Upper lobe of left lung (tissue), 6 donors: Measurements from ENCODE around the gene TEF. TPM values are rescaled to one million over a fixed set of nuclear protein-coding genes. Genes with fewer than 3 reads are reported as not detected.

Source experiments
- ATAC-seq, 2 donors: fragments of 200-7000 bp; cut with Tn5 transposase; one replicate each; pipeline ENCODE4 v1.9.1; 2022; ENCODE audit warnings: mild to moderate bottlenecking in 2 of 2, moderate library complexity in 2 of 2; ENCODE audit not compliant: low FRiP score in 2 of 2
- DNase-seq, 2 donors: peaks; one replicate each; pipeline ENCODE4 v3.0.0-alpha.2; 2019 to 2020
- H3K27ac ChIP-seq, 4 donors: fragments of 200-600 bp; sonication (generic); one replicate each; pipeline ENCODE4 v1.5.1; 2016 to 2019
- H3K27me3 ChIP-seq, 4 donors: fragments of 200-600 bp; sonication (generic); one replicate each; pipeline ENCODE4 v1.5.1; 2017 to 2019
- H3K36me3 ChIP-seq, 4 donors: fragments of 200-600 bp; sonication (generic); one replicate each; pipeline ENCODE4 v1.5.1; 2016 to 2019
- H3K4me1 ChIP-seq, 4 donors: fragments of 200-600 bp; sonication (generic); one replicate each; pipeline ENCODE4 v1.5.1; 2018 to 2019
- H3K4me3 ChIP-seq, 4 donors: fragments of 200-600 bp; sonication (generic); one replicate each; pipeline ENCODE4 v1.5.1; 2017 to 2019; ENCODE audit warnings: mild to moderate bottlenecking in 2 of 4, moderate library complexity in 1 of 4
- H3K9me3 ChIP-seq, 4 donors: fragments of 200-600 bp; sonication (generic); one replicate each; pipeline ENCODE4 v1.5.1; 2018 to 2019
- EP300 ChIP-seq, 4 donors: sonication (generic); formaldehyde crosslinking; IDR thresholded peaks; one replicate each; pipeline ENCODE4 v1.5.1; 2017; ENCODE audit warnings: antibody characterized with exemption in 4 of 4, control low read depth in 2 of 4
- POLR2A ChIP-seq, 4 donors: fragments of 450-650 bp; IDR thresholded peaks; one replicate each; pipeline ENCODE4 v1.5.1; 2016 to 2017; ENCODE audit warnings: antibody characterized with exemption in 4 of 4, mild to moderate bottlenecking in 2 of 4
- POLR2AphosphoS5 ChIP-seq, 2 donors: sonication (generic); formaldehyde crosslinking; IDR thresholded peaks; one replicate each; pipeline ENCODE4 v1.5.1; 2017; ENCODE audit warnings: antibody characterized with exemption in 2 of 2
- WGBS, 2 donors: methylation state at CpG; one replicate each; pipeline ENCODE4 v1.1.5; 2017 to 2018; 5-methylcytosine and 5-hydroxymethylcytosine counted together
- small RNA-seq, 4 donors: library from RNA; depleted of rRNA; stranded (forward); fragments of <200 nt; gene quantifications; one replicate each; pipeline ENCODE3, GENCODE V24; 2016
- total RNA-seq, 6 donors: library from RNA; depleted of rRNA in 4 of 6; stranded (reverse); fragments of >200 nt in 4 of 6; gene quantifications; one replicate each; pipeline versions ENCODE4 v1.1.0 to v1.2.1, GENCODE V29; 2016 to 2021
- TF ChIP-seq, protein P1 (sequence below), 6 experiments: fragments of 450-650 bp in 4 of 6; fragments of 200-600 bp in 2 of 6; sonication (generic) in 2 of 6; IDR thresholded peaks; one replicate each; pipeline ENCODE4 v1.5.1; 2016 to 2019; ENCODE audit warnings: antibody characterized with exemption in 6 of 6
- donor health status: DM: no; HTN: no; CAD: no; lungs with moderate emphysema.
- donor health status: DM: no; HTN: yes; CAD: no; lungs with severe emphysema.

TEF gene
- total RNA-seq, 6 donors from 2014 or later: 12.6 to 41.8 (median 19.4) TPM

- peak overlapping the region; percentile 84 to 100 (median 90) for H3K4me3 ChIP-seq
- no peaks in the 10 kb centered on the region for H3K27me3 ChIP-seq
- peaks cover 9 to 14% (median 12%) of the 10 kb centered on the region in 4 donors for H3K4me1 ChIP-seq
- ATAC-seq (peak; percentile 81 to 93), DNase-seq (peak; percentile 93 to 97)
- TF ChIP-seq POLR2AphosphoS5 (IDR thresholded peaks at IDR 0.05) (peak; percentile 85 to 97), EP300 (IDR thresholded peaks at IDR 0.05) (peak in 2 of 4 donors; percentile 4 to 51), POLR2A (IDR thresholded peaks at IDR 0.05) (peak in 2 of 4 donors; percentile 90 to 94)
- TF ChIP-seq, protein P1, sequence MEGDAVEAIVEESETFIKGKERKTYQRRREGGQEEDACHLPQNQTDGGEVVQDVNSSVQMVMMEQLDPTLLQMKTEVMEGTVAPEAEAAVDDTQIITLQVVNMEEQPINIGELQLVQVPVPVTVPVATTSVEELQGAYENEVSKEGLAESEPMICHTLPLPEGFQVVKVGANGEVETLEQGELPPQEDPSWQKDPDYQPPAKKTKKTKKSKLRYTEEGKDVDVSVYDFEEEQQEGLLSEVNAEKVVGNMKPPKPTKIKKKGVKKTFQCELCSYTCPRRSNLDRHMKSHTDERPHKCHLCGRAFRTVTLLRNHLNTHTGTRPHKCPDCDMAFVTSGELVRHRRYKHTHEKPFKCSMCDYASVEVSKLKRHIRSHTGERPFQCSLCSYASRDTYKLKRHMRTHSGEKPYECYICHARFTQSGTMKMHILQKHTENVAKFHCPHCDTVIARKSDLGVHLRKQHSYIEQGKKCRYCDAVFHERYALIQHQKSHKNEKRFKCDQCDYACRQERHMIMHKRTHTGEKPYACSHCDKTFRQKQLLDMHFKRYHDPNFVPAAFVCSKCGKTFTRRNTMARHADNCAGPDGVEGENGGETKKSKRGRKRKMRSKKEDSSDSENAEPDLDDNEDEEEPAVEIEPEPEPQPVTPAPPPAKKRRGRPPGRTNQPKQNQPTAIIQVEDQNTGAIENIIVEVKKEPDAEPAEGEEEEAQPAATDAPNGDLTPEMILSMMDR (IDR thresholded peaks at IDR 0.05): no peak
- no peaks in the 10 kb centered on the region for H3K36me3 ChIP-seq
- no peaks in the 10 kb centered on the region for H3K9me3 ChIP-seq
- 0 to 1% methylated on average over 20 to 28 of the region's 28 CpGs for WGBS, 2 donors
- peak overlapping the region; percentile 96 to 100 (median 96) for H3K27ac ChIP-seq
Measured at GRCh38 chr22:41448189-41448808, 66.6 kb downstream of the TEF start.

Small RNAs within 50 kb of the gene (small RNA-seq; reads per million reads assigned to genes)
- 0 reads per million in 4 donors for gene RNU6-495P

Other genes starting within 250 kb of the TEF start
- 10 to 100 TPM; 15.4 to 38.8 (median 24.7) TPM for gene L3MBTL2, start 176.6 kb upstream of the TEF start, total RNA-seq
- gene CHADL, start 141.0 kb upstream of the TEF start, total RNA-seq: 10 to 100 TPM in 1 of 6 donors, 1 to 10 TPM in 5; 2.0 to 12.6 (median 4.4) TPM
- 10 to 100 TPM; 27.0 to 60.8 (median 52.4) TPM for gene RANGAP1, start 95.8 kb upstream of the TEF start, total RNA-seq
- gene ZC3H7B, start 80.4 kb upstream of the TEF start, total RNA-seq: 10 to 100 TPM; 48.2 to 67.4 (median 56.9) TPM
- gene TOB2, start 64.9 kb downstream of the TEF start, total RNA-seq: 10 to 100 TPM; 32.8 to 53.6 (median 50.1) TPM
- gene PHF5A, start 86.8 kb downstream of the TEF start, total RNA-seq: 10 to 100 TPM in 5 of 6 donors, 1 to 10 TPM in 1; 9.4 to 49.3 (median 31.2) TPM
- 100 to 1,000 TPM in 1 of 6 donors, 10 to 100 TPM in 5; 51.3 to 102 (median 83.4) TPM for gene ACO2, start 87.2 kb downstream of the TEF start, total RNA-seq
- gene POLR3H, start 162.5 kb downstream of the TEF start, total RNA-seq: 10 to 100 TPM; 35.6 to 73.5 (median 53.0) TPM
- 1 to 10 TPM; 1.3 to 8.4 (median 5.7) TPM for gene CSDC2, start 179.1 kb downstream of the TEF start, total RNA-seq
- gene PMM1, start 207.9 kb downstream of the TEF start, total RNA-seq: 100 to 1,000 TPM in 4 of 6 donors, 10 to 100 TPM in 2; 42.1 to 226 (median 105) TPM
- 10 to 100 TPM; 28.2 to 41.5 (median 31.1) TPM for gene DESI1, start 239.1 kb downstream of the TEF start, total RNA-seq
- gene XRCC6, start 239.4 kb downstream of the TEF start, total RNA-seq: 100 to 1,000 TPM in 5 of 6 donors, 10 to 100 TPM in 1; 83.8 to 209 (median 167) TPM